NCI-H2081 (cell line): ENCODE results near the gene CMYA5.
"Not testable (repeated sequence)": the region's sequence is repeated elsewhere in the genome, so short reads cannot be mapped to it uniquely, and the experiment has no call there.

Source experiments
- DNase-seq, 2 experiments: peaks; one replicate each; lab custom pipeline; 2025; lab: John Stamatoyannopoulos, UW

CMYA5 gene

GRCh38 chr5:79746642-79747569 is 57.3 kb downstream of the CMYA5 start:
- no peak for DNase-seq

GRCh38 chr5:79750611-79751510 is 61.2 kb downstream of the CMYA5 start:
- no peak for DNase-seq

- DNase-seq: no peak
Measured at GRCh38 chr5:79753092-79753491, 63.5 kb downstream of the CMYA5 start.

- no peak for DNase-seq
Measured at GRCh38 chr5:79753877-79754645, 64.4 kb downstream of the CMYA5 start.

- no peak for DNase-seq
Measured at GRCh38 chr5:79754865-79755555, 65.4 kb downstream of the CMYA5 start.

- DNase-seq: no peak
Measured at GRCh38 chr5:79756076-79756475, 66.4 kb downstream of the CMYA5 start.

- DNase-seq: no peak
Measured at GRCh38 chr5:79759436-79759835, 69.8 kb downstream of the CMYA5 start.

- DNase-seq: no peak
Measured at GRCh38 chr5:79759848-79760247, 70.2 kb downstream of the CMYA5 start.

GRCh38 chr5:79762929-79763328 is 73.3 kb downstream of the CMYA5 start:
- no peak for DNase-seq

- DNase-seq: not testable (repeated sequence)
Measured at GRCh38 chr5:79764147-79764546, 74.5 kb downstream of the CMYA5 start.

- no peak for DNase-seq
Measured at GRCh38 chr5:79771387-79771786, 81.8 kb downstream of the CMYA5 start.

- no peak for DNase-seq
Measured at GRCh38 chr5:79772651-79773050, 83.0 kb downstream of the CMYA5 start.

GRCh38 chr5:79773612-79774011 is 84.0 kb downstream of the CMYA5 start:
- DNase-seq: no peak

GRCh38 chr5:79774171-79774854 is 84.7 kb downstream of the CMYA5 start:
- no peak for DNase-seq

GRCh38 chr5:79774855-79775237 is 85.2 kb downstream of the CMYA5 start:
- DNase-seq: no peak

- not testable (repeated sequence) for DNase-seq
Measured at GRCh38 chr5:79784741-79785140, 95.1 kb downstream of the CMYA5 start.

GRCh38 chr5:79785983-79786382 is 96.3 kb downstream of the CMYA5 start:
- DNase-seq: no peak

GRCh38 chr5:79787448-79787847 is 97.8 kb downstream of the CMYA5 start:
- DNase-seq: no peak

- DNase-seq: no peak
Measured at GRCh38 chr5:79791843-79792242, 102.2 kb downstream of the CMYA5 start.

GRCh38 chr5:79792463-79792862 is 102.8 kb downstream of the CMYA5 start:
- no peak for DNase-seq

- DNase-seq: no peak
Measured at GRCh38 chr5:79793304-79793703, 103.7 kb downstream of the CMYA5 start.
